Adipose tissue (tissue), 3 donors: Measurements from ENCODE around the gene ALDH1L1. TPM values are rescaled to one million over a fixed set of nuclear protein-coding genes. Genes with fewer than 3 reads are reported as not detected.

Source experiments
- H3K27ac ChIP-seq: one replicate; pipeline ENCODE4 v1.5.1; 2013; ENCODE audit warnings: low read depth, low read length
- WGBS, 3 donors: extraction: QIAGEN DNeasy Blood & Tissue Kit; methylation state at CpG; one replicate each; pipeline ENCODE4 v1.1.7; 2013; 5-methylcytosine and 5-hydroxymethylcytosine counted together
- polyA plus RNA-seq, 3 donors: library from polyadenylated mRNA; stranded (reverse); fragments of 200-250 nt; gene quantifications; one replicate each; pipeline ENCODE4 v1.2.3, GENCODE V29; 2013
- donor health status: healthy with polysubstance abuse.
- donor health status: Bipolar disorder and iron deficiency.
- donor health status: healthy.

The ALDH1L1 gene
- polyA plus RNA-seq, 3 donors, result 38.3 to 262 (median 76.0) TPM

- 85 to 96% (median 91%) methylated on average over 10 of the region's 10 CpGs for WGBS, 3 donors
These were observed 122.9 kb downstream of the ALDH1L1 start for GRCh38 chr3:126057501-126057819.

GRCh38 chr3:126056681-126057500 lies 123.5 kb downstream of the ALDH1L1 start:
- WGBS, 3 donors, result 75 to 77% (median 76%) methylated on average over 14 of the region's 14 CpGs
- no peak overlapping the region for H3K27ac ChIP-seq

More at GRCh38 chr3:126057501-126057819, 122.9 kb downstream of the ALDH1L1 start:
- H3K27ac ChIP-seq, result no peak overlapping the region

GRCh38 chr3:126056088-126056487 lies 124.3 kb downstream of the ALDH1L1 start:
- 95 to 97% (median 96%) methylated on average over 10 of the region's 10 CpGs for whole genome bisulfite sequencing, 3 donors
- H3K27ac ChIP-seq, result no peak overlapping the region

GRCh38 chr3:126054870-126055269 lies 125.5 kb downstream of the ALDH1L1 start:
- H3K27ac ChIP-seq, result no peak overlapping the region
- 93 to 96% (median 96%) methylated on average over 5 of the region's 5 CpGs for WGBS, 3 donors

GRCh38 chr3:126053949-126054569 lies 126.3 kb downstream of the ALDH1L1 start:
- no peak overlapping the region for H3K27ac ChIP-seq
- 92 to 97% (median 92%) methylated on average over 6 of the region's 6 CpGs for WGBS, 3 donors

Other genes starting within 250 kb of the ALDH1L1 start
- under 1 TPM in 1 of 3 donors, not detected in 2; 0.15 TPM for gene ROPN1B, start 211.4 kb downstream of the ALDH1L1 start, polyA plus RNA-seq
- gene SLC41A3, start 96.5 kb downstream of the ALDH1L1 start, polyA plus RNA-seq, result 10 to 100 TPM; 22.3 to 31.3 (median 31.3) TPM
- gene KLF15, start 176.8 kb upstream of the ALDH1L1 start, polyA plus RNA-seq, result 10 to 100 TPM; 29.6 to 38.0 (median 32.0) TPM
- gene CFAP100, start 214.3 kb upstream of the ALDH1L1 start, polyA plus RNA-seq, result not detected